K562 (cell line): ENCODE results near the gene TKTL1. TPM values are rescaled to one million over a fixed set of nuclear protein-coding genes. Genes with fewer than 3 reads are reported as not detected.
A peak's percentile ranks its signal among the peaks of the same experiment; 100 is the strongest.

Experiments used
- AFF1 ChIP-seq, 2 experiments: fragments of 450-650 bp; IDR thresholded peaks; 2 replicates each; pipeline ENCODE4 v1.6.1; 2018; ENCODE audit warnings: mild to moderate bottlenecking in 2 of 2, low read depth in 1 of 2; ENCODE audit not compliant: partially characterized antibody in 2 of 2
- CBFA2T3 ChIP-seq: fragments of 450-650 bp; IDR thresholded peaks from 2 replicates; pipeline ENCODE4 v1.6.1; 2017
- ETV5 ChIP-seq: sonication (generic); formaldehyde crosslinking; IDR thresholded peaks from 2 replicates; pipeline ENCODE4 v1.4.0; 2020; ENCODE audit warnings: low read depth, mild to moderate bottlenecking, missing genetic modification reagents
- ETV6 ChIP-seq, 3 experiments: fragments of 150-350 bp in 1 of 3; sonication (generic) in 1 of 3; formaldehyde crosslinking in 1 of 3; IDR thresholded peaks; 2 replicates each; pipeline versions ENCODE4 v1.6.1 to v1.8.0; 2014 to 2022; ENCODE audit warnings: borderline replicate concordance in 2 of 3, low read depth in 2 of 3, antibody characterized with exemption in 1 of 3, low read length in 1 of 3, mild to moderate bottlenecking in 1 of 3, missing genetic modification reagents in 1 of 3
- FUS ChIP-seq: fragments of 200-400 bp; formaldehyde crosslinking; optimal IDR thresholded peaks from 2 replicates; pipeline ENCODE3; 2017; ENCODE audit warnings: low read depth, low read length
- HDAC2 ChIP-seq: fragments of 450-650 bp; IDR thresholded peaks from 2 replicates; pipeline ENCODE4 v1.6.1; 2016; ENCODE audit warnings: mild to moderate bottlenecking
- JUND ChIP-seq, 2 experiments: IDR thresholded peaks; 2 replicates in 1 of 2; 3 replicates in 1 of 2; pipeline ENCODE4 v1.6.1; 2011; ENCODE audit warnings: borderline replicate concordance in 2 of 2, low read depth in 2 of 2, low read length in 2 of 2, improper control_type of control experiment in 1 of 2, missing biosample characterization in 1 of 2, missing genetic modification characterization in 1 of 2, missing genetic modification reagents in 1 of 2
- PTBP1 ChIP-seq: fragments of 200-400 bp; formaldehyde crosslinking; IDR thresholded peaks from 2 replicates; pipeline ENCODE4 v1.6.1; 2017; ENCODE audit warnings: low read depth, low read length
- YY1 ChIP-seq, 3 experiments: IDR thresholded peaks; 2 replicates each; pipeline ENCODE4 v1.6.1; 2011; ENCODE audit warnings: low read length in 2 of 3, mild to moderate bottlenecking in 2 of 3, moderate library complexity in 2 of 3, borderline replicate concordance in 1 of 3, control low read depth in 1 of 3, low read depth in 1 of 3; ENCODE audit not compliant: insufficient read depth in 3 of 3, insufficient replicate concordance in 2 of 3, control insufficient read depth in 1 of 3, insufficient read length in 1 of 3; ENCODE audit errors: extremely low read depth in 1 of 3
- ZFX ChIP-seq: sonication (generic); formaldehyde crosslinking; IDR thresholded peaks from 2 replicates; pipeline ENCODE4 v1.8.0; 2022; ENCODE audit warnings: mild to moderate bottlenecking, missing genetic modification reagents, moderate library complexity
- ZNF184 ChIP-seq: sonication (generic); formaldehyde crosslinking; IDR thresholded peaks from 2 replicates; pipeline ENCODE4 v1.5.0; 2020; ENCODE audit warnings: missing genetic modification reagents
- ZNF224 ChIP-seq: sonication (generic); formaldehyde crosslinking; IDR thresholded peaks from 2 replicates; pipeline ENCODE4 v1.8.0; 2022; ENCODE audit warnings: mild to moderate bottlenecking, missing genetic modification reagents
- ZNF23 ChIP-seq: fragments of 250-450 bp; sonication (Bioruptor Pico); IDR thresholded peaks from 2 replicates; pipeline ENCODE4 v1.4.0; 2020; ENCODE audit warnings: mild to moderate bottlenecking
- ZNF280B ChIP-seq: fragments of 250-450 bp; sonication (Bioruptor Pico); IDR thresholded peaks from 2 replicates; pipeline ENCODE4 v1.5.1; 2021; ENCODE audit warnings: mild to moderate bottlenecking
- ZNF57 ChIP-seq: fragments of 450-650 bp; formaldehyde crosslinking; IDR thresholded peaks from 2 replicates; pipeline ENCODE4 v1.4.0; 2020; ENCODE audit warnings: mild to moderate bottlenecking, moderate library complexity
- ZNF76 ChIP-seq: fragments of 250-450 bp; sonication (Bioruptor Pico); IDR thresholded peaks from 2 replicates; pipeline ENCODE4 v1.4.0; 2020; ENCODE audit warnings: mild to moderate bottlenecking, moderate library complexity, borderline replicate concordance
- polyA plus RNA-seq, 8 experiments: library from polyadenylated mRNA; depleted of rRNA in 4 of 8; stranded (reverse) in 5 of 8; unstranded in 3 of 8; fragments of >200 nt; fragmentation: Nextera tagmentation in 2 of 8; fragmentation: Illumina TruSeq in 1 of 8; extraction: Ambion mirVana in 2 of 8; extraction: Trizol in 1 of 8; gene quantifications; 2 replicates each; pipeline versions ENCODE4 v1.2.1 to v1.2.3, GENCODE V29; 2011 to 2014; ENCODE audit warnings: inconsistent platforms in 1 of 8, missing spikeins in 1 of 8
- total RNA-seq, 7 experiments: library from RNA; depleted of rRNA in 6 of 7; stranded (reverse); fragments of >200 nt in 6 of 7; fragmentation: Illumina TruSeq in 2 of 7; extraction: Trizol in 2 of 7; gene quantifications; 2 replicates each; pipeline versions ENCODE4 v1.2.1 to v1.2.3, GENCODE V29; 2011 to 2021; ENCODE audit warnings: low replicate concordance in 1 of 7

Gene TKTL1
- total and polyA plus RNA-seq, 9 of the 15 experiments (the other 6 are each of a cell fraction or from before 2014, with no cell fraction given): 0.18 to 0.71 (median 0.38) TPM

- TF ChIP-seq ZNF280B (CRISPR knock-in tag) (no peak), HDAC2 (0 out of 2 replicates have a peak, but pooled peaks have one; percentile 49), ZNF23 (CRISPR knock-in tag) (no peak), ZFX (CRISPR knock-in tag) (no peak; the same call in 1 of the 2 replicates), FUS (no peak), ETV5 (CRISPR knock-in tag) (no peak), YY1 (IDR thresholded peaks at IDR 0.05; ENCODE audit: borderline replicate concordance in 1 of 3, control insufficient read depth in 1 of 3, extremely low read depth in 1 of 3, insufficient read depth in 3 of 3, insufficient read length in 1 of 3, insufficient replicate concordance in 2 of 3, low read depth in 1 of 3, low read length in 2 of 3) (peak in 2 of 3 experiments; percentile 58 to 69), ZNF76 (no peak), ZNF224 (no peak), CBFA2T3 (peak; percentile 57), ZNF184 (CRISPR knock-in tag) (no peak), JUND (IDR thresholded peaks at IDR 0.05; ENCODE audit: borderline replicate concordance, low read depth, low read length) (peak; percentile 98), JUND (tag; IDR thresholded peaks at IDR 0.05; ENCODE audit: borderline replicate concordance, low read depth, low read length) (peak; percentile 90; the same call in 2 of the 3 replicates), PTBP1 (no peak), ETV6 (IDR thresholded peaks at IDR 0.05; ENCODE audit: borderline replicate concordance in 1 of 2, low read depth in 2 of 2, low read length in 1 of 2) (no peak; a peak in 1 of 4 replicates), ETV6 (CRISPR knock-in tag; IDR thresholded peaks at IDR 0.05; ENCODE audit: borderline replicate concordance) (no peak), AFF1 (IDR thresholded peaks at IDR 0.05; ENCODE audit: low read depth in 1 of 2, partially characterized antibody in 2 of 2) (peak in 1 of 2 experiments; percentile 5), ZNF57 (CRISPR knock-in tag) (no peak)
These were observed 73.2 kb downstream of the TKTL1 start (continued) for GRCh38 chrX:154368630-154369448.
